Measurements from ENCODE around the gene CSNK1G3. TPM values are rescaled to one million over a fixed set of nuclear protein-coding genes. Genes with fewer than 3 reads are reported as not detected.

The CSNK1G3 gene
- total and polyA plus RNA-seq, 5 donors from 2014 or later: 20.7 to 63.1 (median 28.2) TPM

- H3K36me3 Mint-ChIP-seq: peaks cover 29% of the 10 kb centered on the region
- no peak for ATAC-seq (ENCODE audit: low read depth in 2 of 2)
- no peak overlapping the region for H3K4me3 Mint-ChIP-seq
- no peak overlapping the region for H3K27ac Mint-ChIP-seq
- Histone ChIP-seq H3K36me3 (ENCODE audit: control insufficient read depth, insufficient read depth, low read length) (peaks cover 22% of the 10 kb centered on the region), H3K4me1 (ENCODE audit: control insufficient read depth, insufficient read depth, low read length, poor library complexity, severe bottlenecking) (no peaks in the 10 kb centered on the region), H3K27ac (ENCODE audit: insufficient read depth, low read length, poor library complexity, severe bottlenecking) (no peak overlapping the region), H3K9me3 (ENCODE audit: control insufficient read depth in 2 of 2, low read length in 2 of 2) (no peaks in the 10 kb centered on the region), H3K4me3 (ENCODE audit: low read depth, low read length) (no peak overlapping the region), H3K27me3 (ENCODE audit: control insufficient read depth, insufficient read depth, low read length) (no peaks in the 10 kb centered on the region)
- H3K27me3 Mint-ChIP-seq: no peaks in the 10 kb centered on the region
- H3K4me1 Mint-ChIP-seq: peaks cover 0 to 4% (median 0%) of the 10 kb centered on the region in 4 donors
- no peak for DNase-seq
- peaks cover 0 to under 1% (median 0%) of the 10 kb centered on the region in 7 donors for H3K9me3 Mint-ChIP-seq
Observed at GRCh38 chr5:123597018-123597417, 85.0 kb downstream of the CSNK1G3 start.

GRCh38 chr5:123598028-123598689, 86.2 kb downstream of the CSNK1G3 start:
- DNase-seq (no peak), ATAC-seq (ENCODE audit: low read depth in 2 of 2) (no peak)
- H3K36me3 Mint-ChIP-seq: peaks cover 24% of the 10 kb centered on the region
- Histone ChIP-seq H3K27me3 (ENCODE audit: control insufficient read depth, insufficient read depth, low read length) (no peaks in the 10 kb centered on the region), H3K4me3 (ENCODE audit: low read depth, low read length) (no peak overlapping the region), H3K27ac (ENCODE audit: insufficient read depth, low read length, poor library complexity, severe bottlenecking) (no peak overlapping the region), H3K9me3 (ENCODE audit: control insufficient read depth in 2 of 2, low read length in 2 of 2) (no peaks in the 10 kb centered on the region), H3K36me3 (ENCODE audit: control insufficient read depth, insufficient read depth, low read length) (peaks cover 18% of the 10 kb centered on the region), H3K4me1 (ENCODE audit: control insufficient read depth, insufficient read depth, low read length, poor library complexity, severe bottlenecking) (no peaks in the 10 kb centered on the region)
- H3K4me1 Mint-ChIP-seq: peaks cover 0 to 4% (median 0%) of the 10 kb centered on the region in 4 donors
- H3K4me3 Mint-ChIP-seq: no peak overlapping the region
- H3K27me3 Mint-ChIP-seq: no peaks in the 10 kb centered on the region
- H3K9me3 Mint-ChIP-seq: no peaks in the 10 kb centered on the region
- H3K27ac Mint-ChIP-seq: peak overlapping the region in 2 of 3 donors; percentile 4 to 18

DNA sequence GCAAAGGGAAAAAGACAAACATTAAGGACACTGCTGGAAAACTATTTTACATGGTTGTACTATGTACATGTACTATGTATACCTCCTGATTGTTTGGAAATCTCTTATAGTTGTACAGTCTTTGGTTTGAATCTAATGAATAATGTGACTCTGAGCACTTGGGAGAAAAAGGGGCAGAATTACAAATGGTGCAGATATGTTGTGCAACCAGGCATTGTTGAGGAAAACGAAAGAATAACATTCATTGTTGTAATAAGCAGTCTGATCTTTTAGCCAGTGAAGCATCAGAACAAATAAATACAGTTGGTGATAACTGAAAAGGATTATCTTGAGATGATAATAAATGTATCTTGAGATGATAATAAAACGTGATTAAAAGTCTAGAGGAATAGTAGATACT, 87.2 kb downstream of the CSNK1G3 start:
- Histone ChIP-seq H3K36me3 (ENCODE audit: control insufficient read depth, insufficient read depth, low read length) (peaks cover 15% of the 10 kb centered on the region), H3K4me1 (ENCODE audit: control insufficient read depth, insufficient read depth, low read length, poor library complexity, severe bottlenecking) (no peaks in the 10 kb centered on the region), H3K9me3 (ENCODE audit: control insufficient read depth in 2 of 2, low read length in 2 of 2) (no peaks in the 10 kb centered on the region), H3K4me3 (ENCODE audit: low read depth, low read length) (no peak overlapping the region), H3K27ac (ENCODE audit: insufficient read depth, low read length, poor library complexity, severe bottlenecking) (no peak overlapping the region), H3K27me3 (ENCODE audit: control insufficient read depth, insufficient read depth, low read length) (no peaks in the 10 kb centered on the region)
- DNase-seq (no peak), ATAC-seq (ENCODE audit: low read depth in 2 of 2) (no peak)
- Mint-ChIP-seq H3K27ac (no peak overlapping the region), H3K4me1 (peaks cover 0 to 4% (median 0%) of the 10 kb centered on the region in 4 donors), H3K36me3 (peaks cover 25% of the 10 kb centered on the region), H3K4me3 (no peak overlapping the region), H3K9me3 (no peaks in the 10 kb centered on the region), H3K27me3 (no peaks in the 10 kb centered on the region)

DNA sequence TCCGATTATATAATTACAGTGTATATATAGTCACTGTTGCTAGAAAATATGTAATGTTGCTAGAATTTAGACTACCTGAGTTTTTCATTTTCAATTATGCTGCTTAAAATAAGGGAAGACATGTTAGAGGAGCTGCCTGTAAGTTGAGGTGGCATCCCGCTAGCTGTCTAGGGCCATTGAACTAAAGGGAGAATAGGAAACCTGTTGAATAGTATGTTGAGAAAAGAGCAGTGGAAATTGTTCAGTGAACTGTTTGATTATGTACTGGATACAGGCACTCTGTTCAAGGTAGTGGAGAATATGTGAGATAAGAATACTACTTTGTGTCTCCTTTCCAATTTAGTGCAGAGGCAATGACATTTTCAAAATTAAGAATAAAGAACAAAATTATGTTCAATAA, 89.6 kb downstream of the CSNK1G3 start:
- Mint-ChIP-seq H3K9me3 (no peaks in the 10 kb centered on the region), H3K4me3 (no peak overlapping the region), H3K36me3 (peaks cover 20% of the 10 kb centered on the region), H3K27me3 (no peaks in the 10 kb centered on the region), H3K4me1 (peaks cover 0 to 5% (median 2%) of the 10 kb centered on the region in 4 donors), H3K27ac (peak overlapping the region in 1 of 3 donors; percentile 8)
- ATAC-seq (ENCODE audit: low read depth in 2 of 2) (no peak), DNase-seq (no peak)
- Histone ChIP-seq H3K27ac (ENCODE audit: insufficient read depth, low read length, poor library complexity, severe bottlenecking) (no peak overlapping the region), H3K4me1 (ENCODE audit: control insufficient read depth, insufficient read depth, low read length, poor library complexity, severe bottlenecking) (no peaks in the 10 kb centered on the region), H3K36me3 (ENCODE audit: control insufficient read depth, insufficient read depth, low read length) (peaks cover 11% of the 10 kb centered on the region), H3K27me3 (ENCODE audit: control insufficient read depth, insufficient read depth, low read length) (no peaks in the 10 kb centered on the region), H3K9me3 (ENCODE audit: control insufficient read depth in 2 of 2, low read length in 2 of 2) (no peaks in the 10 kb centered on the region), H3K4me3 (ENCODE audit: low read depth, low read length) (no peak overlapping the region)

DNA sequence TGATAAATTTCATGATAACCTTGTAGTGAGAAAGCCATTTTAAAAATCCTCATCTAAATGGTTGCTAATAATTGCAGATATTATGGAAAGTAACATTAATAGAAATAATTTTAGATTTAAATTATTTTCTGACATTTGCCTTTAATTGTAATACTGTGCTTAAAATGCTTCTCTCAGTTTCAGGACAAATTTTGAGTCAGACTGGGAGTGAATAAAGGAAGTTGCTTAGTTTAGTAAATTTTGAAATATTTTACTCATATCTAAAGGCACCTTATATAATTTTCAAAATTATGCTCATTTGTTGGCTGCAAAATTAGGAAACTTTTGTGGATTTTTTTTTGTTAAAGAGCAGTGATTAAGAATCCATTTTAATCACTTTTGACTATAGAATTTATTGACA, 93.8 kb downstream of the CSNK1G3 start:
- ATAC-seq (ENCODE audit: low read depth in 2 of 2): no peak

DNA sequence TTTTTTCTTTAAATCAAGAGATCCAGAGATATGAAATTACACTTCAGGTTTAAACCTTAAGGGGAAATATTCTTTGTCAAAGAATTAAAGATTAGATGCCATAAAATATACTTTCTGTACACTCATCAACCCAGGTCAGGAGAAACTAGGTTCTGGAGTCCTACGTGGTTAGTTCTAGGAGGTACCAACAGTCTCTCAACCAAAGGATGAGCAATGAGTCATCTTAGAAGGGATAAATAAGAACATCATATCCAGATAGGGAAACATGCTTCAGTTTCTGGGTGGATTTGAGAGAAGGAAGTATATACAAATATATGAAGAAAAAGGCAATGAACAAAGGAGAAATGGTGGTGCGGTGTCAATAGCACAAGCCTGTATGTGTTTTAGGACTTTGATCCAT, 98.2 kb downstream of the CSNK1G3 start:
- no peak overlapping the region for H3K4me3 ChIP-seq (ENCODE audit: low read depth, low read length)
- H3K9me3 Mint-ChIP-seq: no peaks in the 10 kb centered on the region
- ATAC-seq (ENCODE audit: low read depth in 2 of 2): no peak
- peaks cover 35% of the 10 kb centered on the region for H3K36me3 ChIP-seq (ENCODE audit: control insufficient read depth, insufficient read depth, low read length)
- no peaks in the 10 kb centered on the region for H3K27me3 ChIP-seq (ENCODE audit: control insufficient read depth, insufficient read depth, low read length)
- H3K4me1 ChIP-seq (ENCODE audit: control insufficient read depth, insufficient read depth, low read length, poor library complexity, severe bottlenecking): no peaks in the 10 kb centered on the region
- H3K4me1 Mint-ChIP-seq: peaks cover 0 to 11% (median 6%) of the 10 kb centered on the region in 4 donors
- DNase-seq: no peak
- no peaks in the 10 kb centered on the region for H3K27me3 Mint-ChIP-seq
- peaks cover 8% of the 10 kb centered on the region for H3K36me3 Mint-ChIP-seq
- H3K27ac Mint-ChIP-seq: peak overlapping the region; percentile 21 to 41 (median 32)
- H3K27ac ChIP-seq (ENCODE audit: insufficient read depth, low read length, poor library complexity, severe bottlenecking): no peak overlapping the region
- H3K4me3 Mint-ChIP-seq: no peak overlapping the region
- H3K9me3 ChIP-seq (ENCODE audit: control insufficient read depth in 2 of 2, low read length in 2 of 2): no peaks in the 10 kb centered on the region

More for the DNA sequence above, 93.8 kb downstream of the CSNK1G3 start:
- no peaks in the 10 kb centered on the region for H3K9me3 Mint-ChIP-seq
- DNase-seq: no peak
- Histone ChIP-seq H3K27ac (ENCODE audit: insufficient read depth, low read length, poor library complexity, severe bottlenecking) (no peak overlapping the region), H3K9me3 (ENCODE audit: control insufficient read depth in 2 of 2, low read length in 2 of 2) (no peaks in the 10 kb centered on the region), H3K36me3 (ENCODE audit: control insufficient read depth, insufficient read depth, low read length) (peaks cover 27% of the 10 kb centered on the region), H3K4me1 (ENCODE audit: control insufficient read depth, insufficient read depth, low read length, poor library complexity, severe bottlenecking) (no peaks in the 10 kb centered on the region), H3K27me3 (ENCODE audit: control insufficient read depth, insufficient read depth, low read length) (no peaks in the 10 kb centered on the region), H3K4me3 (ENCODE audit: low read depth, low read length) (no peak overlapping the region)
- H3K36me3 Mint-ChIP-seq: peaks cover 7% of the 10 kb centered on the region
- no peak overlapping the region for H3K27ac Mint-ChIP-seq
- H3K27me3 Mint-ChIP-seq: no peaks in the 10 kb centered on the region
- peaks cover 0 to 14% (median 6%) of the 10 kb centered on the region in 4 donors for H3K4me1 Mint-ChIP-seq
- no peak overlapping the region for H3K4me3 Mint-ChIP-seq

DNA sequence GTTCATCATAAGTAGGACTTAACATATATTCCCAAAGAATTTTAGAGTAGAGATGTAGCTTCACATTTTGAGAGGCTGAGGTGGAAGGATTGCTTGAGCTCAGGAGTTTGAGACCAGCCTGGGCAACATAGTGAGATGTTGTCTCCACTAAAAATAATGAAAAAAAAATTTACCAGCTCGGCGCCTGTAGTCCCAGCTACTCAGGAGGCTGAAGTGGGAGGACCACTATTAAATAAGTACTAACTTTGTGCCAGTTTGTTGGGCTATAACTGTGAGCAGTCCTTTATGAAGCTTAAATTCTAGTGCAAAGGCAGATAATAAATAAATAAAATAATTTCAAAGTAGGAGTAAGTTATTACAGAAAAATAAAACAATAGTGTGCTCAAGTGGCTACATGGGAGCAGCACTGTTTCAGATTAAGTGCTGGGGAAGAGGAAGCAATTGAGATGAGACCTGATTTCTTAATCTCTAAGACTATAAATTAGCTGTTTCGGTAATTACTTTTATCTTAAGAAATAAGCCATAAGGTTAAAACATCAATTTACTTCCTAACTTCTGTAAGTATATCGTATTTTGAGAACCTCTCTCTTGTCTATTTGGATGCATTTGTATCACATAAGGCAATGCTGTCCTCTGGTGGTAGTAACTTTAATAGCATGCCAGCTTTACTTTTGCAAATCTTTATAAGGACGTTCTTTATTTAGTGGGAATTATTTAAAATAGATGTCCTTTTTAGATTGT, 98.9 kb downstream of the CSNK1G3 start:
- Mint-ChIP-seq H3K27me3 (no peaks in the 10 kb centered on the region), H3K9me3 (no peaks in the 10 kb centered on the region), H3K4me3 (no peak overlapping the region), H3K4me1 (peaks cover 0 to 11% (median 4%) of the 10 kb centered on the region in 4 donors), H3K27ac (peak overlapping the region in 2 of 3 donors; percentile 2 to 41), H3K36me3 (peaks cover 8% of the 10 kb centered on the region)
- Histone ChIP-seq H3K36me3 (ENCODE audit: control insufficient read depth, insufficient read depth, low read length) (peaks cover 33% of the 10 kb centered on the region), H3K27me3 (ENCODE audit: control insufficient read depth, insufficient read depth, low read length) (no peaks in the 10 kb centered on the region), H3K4me1 (ENCODE audit: control insufficient read depth, insufficient read depth, low read length, poor library complexity, severe bottlenecking) (no peaks in the 10 kb centered on the region), H3K4me3 (ENCODE audit: low read depth, low read length) (no peak overlapping the region), H3K27ac (ENCODE audit: insufficient read depth, low read length, poor library complexity, severe bottlenecking) (no peak overlapping the region), H3K9me3 (ENCODE audit: control insufficient read depth in 2 of 2, low read length in 2 of 2) (no peaks in the 10 kb centered on the region)
- ATAC-seq (ENCODE audit: low read depth in 2 of 2) (peak; percentile 61 to 68), DNase-seq (peak; percentile 10 to 74 (median 57))

DNA sequence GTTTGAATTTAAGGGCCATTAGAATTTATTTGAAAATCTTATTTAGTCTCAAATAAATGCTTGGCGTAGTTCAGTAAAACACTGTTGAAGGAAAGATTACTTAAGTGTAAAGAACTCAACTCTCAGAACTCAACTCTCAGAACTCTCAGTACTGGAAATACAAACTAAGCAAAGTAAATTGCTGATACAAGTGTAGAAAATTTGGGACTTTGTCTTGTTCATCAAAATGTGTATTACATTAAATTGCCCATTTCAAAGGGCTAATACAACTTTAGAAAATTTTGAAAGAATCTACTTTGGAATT, 99.4 kb downstream of the CSNK1G3 start:
- Mint-ChIP-seq H3K36me3 (peaks cover 8% of the 10 kb centered on the region), H3K27ac (no peak overlapping the region), H3K4me1 (peaks cover 0 to 11% (median 4%) of the 10 kb centered on the region in 4 donors), H3K9me3 (no peaks in the 10 kb centered on the region), H3K27me3 (no peaks in the 10 kb centered on the region), H3K4me3 (no peak overlapping the region)
- no peak overlapping the region for H3K27ac ChIP-seq (ENCODE audit: insufficient read depth, low read length, poor library complexity, severe bottlenecking)
- no peaks in the 10 kb centered on the region for H3K4me1 ChIP-seq (ENCODE audit: control insufficient read depth, insufficient read depth, low read length, poor library complexity, severe bottlenecking)
- no peaks in the 10 kb centered on the region for H3K9me3 ChIP-seq (ENCODE audit: control insufficient read depth in 2 of 2, low read length in 2 of 2)
- H3K27me3 ChIP-seq (ENCODE audit: control insufficient read depth, insufficient read depth, low read length): no peaks in the 10 kb centered on the region
- DNase-seq (no peak), ATAC-seq (ENCODE audit: low read depth in 2 of 2) (no peak)
- no peak overlapping the region for H3K4me3 ChIP-seq (ENCODE audit: low read depth, low read length)
- H3K36me3 ChIP-seq (ENCODE audit: control insufficient read depth, insufficient read depth, low read length): peaks cover 30% of the 10 kb centered on the region

Measured in CD4-positive, CD25-positive, alpha-beta regulatory T cell (primary cell).